Stimulated activated effector memory CD8-positive, alpha-beta T cell treated with anti-CD3 and anti-CD28 coated beads, Interleukin-12 subunit alpha, Interleukin-12 subunit beta, amount 100 ng/mL, for 72 hours (primary cell): ENCODE data around the gene SLC26A11.
"Not testable (repeated sequence)": the region's sequence is repeated elsewhere in the genome, so short reads cannot be mapped to it uniquely, and the experiment has no call there.

Experiments used
- ATAC-seq: fragments of 150-1000 bp; cut with Tn5 transposase; 2 replicates; pipeline ENCODE4 v1.10.0; 2021
- DNase-seq, 2 donors: peaks; one replicate each; pipeline ENCODE4 v3.0.0; 2021 to 2022; ENCODE audit warnings: low spot score in 2 of 2
- H3K27ac Mint-ChIP-seq: one replicate; pipeline ENCODE4 v1.8.0; 2022; ENCODE audit warnings: mild to moderate bottlenecking, mixed read lengths
- H3K36me3 Mint-ChIP-seq: one replicate; pipeline ENCODE4 v1.8.0; 2022; ENCODE audit warnings: mild to moderate bottlenecking, mixed read lengths
- H3K4me1 Mint-ChIP-seq: one replicate; pipeline ENCODE4 v1.8.0; 2022; ENCODE audit warnings: mixed read lengths
- H3K4me3 Mint-ChIP-seq: one replicate; pipeline ENCODE4 v1.8.0; 2022; ENCODE audit warnings: mild to moderate bottlenecking, mixed read lengths
- H3K9me3 Mint-ChIP-seq: one replicate; pipeline ENCODE4 v1.8.0; 2022; ENCODE audit warnings: mixed read lengths

Gene SLC26A11

DNA sequence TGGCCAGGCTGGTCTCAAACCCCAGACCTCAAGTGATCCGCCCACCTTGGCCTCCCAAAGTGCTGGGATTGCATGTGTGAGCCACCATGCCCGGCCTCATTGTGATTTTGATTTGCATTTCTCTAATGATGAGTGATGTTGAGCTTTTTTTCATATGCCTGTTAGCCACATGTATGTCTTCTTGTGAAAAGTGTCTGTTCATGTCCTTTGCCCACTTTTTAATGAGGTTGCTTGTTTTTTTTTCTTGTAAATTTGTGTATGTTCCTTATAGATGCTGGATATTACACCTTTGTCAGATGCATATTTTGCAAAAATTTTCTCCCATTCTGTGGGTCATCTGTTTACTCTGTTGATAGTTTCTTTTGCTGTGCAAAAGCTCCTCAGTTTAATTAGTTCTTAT, 80.5 kb downstream of the SLC26A11 start:
- H3K36me3 Mint-ChIP-seq, ATAC-seq, DNase-seq, H3K4me3 Mint-ChIP-seq, H3K9me3 Mint-ChIP-seq: not testable (repeated sequence)
- Mint-ChIP-seq H3K4me1 (peaks cover 41% of the 10 kb centered on the region), H3K27ac (peak overlapping the region; percentile 57)
